H1 (cell line): ENCODE measurements around the gene CASP9. TPM values are rescaled to one million over a fixed set of nuclear protein-coding genes. Genes with fewer than 3 reads are reported as not detected.

Source experiments
- CTCF ChIA-PET: fragments of 300-600 bp; sonication (Branson Sonifier 250); formaldehyde crosslinking; loops from one replicate; lab custom pipeline; 2021; ENCODE audit not compliant: partially characterized antibody; lab: Charles Lee
- POLR2A ChIA-PET: fragments of 300-600 bp; sonication (Branson Sonifier 250); formaldehyde crosslinking; loops from one replicate; lab custom pipeline; 2021; ENCODE audit warnings: inconsistent platforms; ENCODE audit not compliant: partially characterized antibody; lab: Charles Lee
- DNase-seq, 2 experiments: peaks; one replicate each; pipeline versions ENCODE4 v3.0.0 to v3.0.0-alpha.2; 2010 to 2022; ENCODE audit warnings: low spot score in 2 of 2, low read depth in 1 of 2, mixed read lengths in 1 of 2
- FAIRE-seq: peaks from 2 replicates; lab custom pipeline; 2011; peaks lifted over from hg19 to GRCh38; lab: Jason Lieb, UNC
- H2AFZ ChIP-seq: 2 replicates; pipeline ENCODE4 v1.8.1; 2012; ENCODE audit warnings: low read length, inconsistent platforms
- H2AK5ac ChIP-seq: 2 replicates; pipeline ENCODE4 v1.6.1; 2013; ENCODE audit warnings: low read depth, low read length
- H2BK120ac ChIP-seq: replicated peaks from 2 replicates; pipeline ENCODE3; 2013; ENCODE audit warnings: low read depth, low read length, inconsistent platforms
- H2BK12ac ChIP-seq: 2 replicates; pipeline ENCODE4 v1.6.1; 2013; ENCODE audit warnings: low read depth, low read length
- H2BK15ac ChIP-seq: 2 replicates; pipeline ENCODE4 v1.6.1; 2013; ENCODE audit warnings: low read length
- H2BK20ac ChIP-seq: 2 replicates; pipeline ENCODE4 v1.6.1; 2013; ENCODE audit warnings: low read length
- H2BK5ac ChIP-seq: 2 replicates; pipeline ENCODE4 v1.6.1; 2013; ENCODE audit warnings: low read depth, low read length
- H3K14ac ChIP-seq: 2 replicates; pipeline ENCODE4 v1.6.1; 2013; ENCODE audit warnings: inconsistent platforms; ENCODE audit not compliant: insufficient read length
- H3K18ac ChIP-seq: 2 replicates; pipeline ENCODE4 v1.6.1; 2013; ENCODE audit warnings: low read length; ENCODE audit errors: extremely low read depth
- H3K23ac ChIP-seq: 2 replicates; pipeline ENCODE4 v1.6.1; 2013; ENCODE audit warnings: inconsistent platforms; ENCODE audit not compliant: insufficient read length
- H3K23me2 ChIP-seq: 2 replicates; pipeline ENCODE4 v1.6.1; 2013; ENCODE audit warnings: low read depth, low read length
- H3K27ac ChIP-seq: 2 replicates; pipeline ENCODE4 v1.6.1; 2011; ENCODE audit warnings: low read depth, low read length, inconsistent platforms
- H3K27me3 ChIP-seq, 4 experiments: replicated peaks in 1 of 4; 1 replicate in 1 of 4; 2 replicates in 3 of 4; pipeline versions ENCODE4 v1.6.1 to v1.8.1; 2011 to 2013; ENCODE audit warnings: low read length in 3 of 4, mild to moderate bottlenecking in 3 of 4, inconsistent platforms in 2 of 4, mixed read lengths in 2 of 4, moderate library complexity in 1 of 4; ENCODE audit not compliant: control insufficient read depth in 3 of 4, insufficient read depth in 3 of 4; ENCODE audit errors: extremely low read depth in 1 of 4
- H3K36me3 ChIP-seq, 4 experiments: 2 replicates each; pipeline versions ENCODE4 v1.6.1 to v1.8.1; 2011 to 2013; ENCODE audit warnings: mild to moderate bottlenecking in 4 of 4, low read length in 3 of 4, moderate library complexity in 2 of 4, control low read depth in 1 of 4, inconsistent platforms in 1 of 4; ENCODE audit not compliant: insufficient read depth in 4 of 4, control insufficient read depth in 2 of 4
- H3K4ac ChIP-seq: replicated peaks from 2 replicates; pipeline ENCODE3; 2013; ENCODE audit warnings: low read length, low read depth, mixed read lengths, inconsistent platforms; ENCODE audit not compliant: insufficient read length
- H3K4me1 ChIP-seq, 4 experiments: replicated peaks in 1 of 4; 1 replicate in 1 of 4; 2 replicates in 3 of 4; pipeline versions ENCODE4 v1.6.1 to v1.8.1; 2011 to 2013; ENCODE audit warnings: low read length in 3 of 4, inconsistent platforms in 2 of 4, mixed read lengths in 1 of 4; ENCODE audit not compliant: insufficient read depth in 4 of 4, control insufficient read depth in 3 of 4
- H3K4me2 ChIP-seq, 2 experiments: 2 replicates each; pipeline versions ENCODE4 v1.6.1 to v1.8.1; 2011 to 2013; ENCODE audit warnings: low read depth in 2 of 2, low read length in 2 of 2, control low read depth in 1 of 2, inconsistent platforms in 1 of 2, mild to moderate bottlenecking in 1 of 2; ENCODE audit not compliant: insufficient read depth in 1 of 2
- H3K4me3 ChIP-seq, 4 experiments: fragments of 200-600, 300-600 bp in 1 of 4; sonication (generic), shearing (Covaris generic), sonication (Bioruptor Twin) in 1 of 4; 2 replicates each; pipeline versions ENCODE4 v1.5.1 to v1.8.1; 2011 to 2016; ENCODE audit warnings: low read length in 4 of 4, low read depth in 3 of 4, control low read depth in 2 of 4, inconsistent platforms in 2 of 4, mild to moderate bottlenecking in 2 of 4, mixed read lengths in 1 of 4, moderate library complexity in 1 of 4; ENCODE audit not compliant: insufficient read depth in 2 of 4; ENCODE audit errors: extremely low read depth in 1 of 4
- H3K56ac ChIP-seq: replicated peaks from 2 replicates; pipeline ENCODE3; 2013; ENCODE audit warnings: low read depth, mild to moderate bottlenecking, mixed read lengths, low read length, inconsistent platforms; ENCODE audit not compliant: insufficient read length
- H3K79me1 ChIP-seq: 2 replicates; pipeline ENCODE4 v1.6.1; 2013; ENCODE audit warnings: low read depth, low read length, control low read depth
- H3K79me2 ChIP-seq, 2 experiments: 2 replicates each; pipeline versions ENCODE4 v1.6.1 to v1.8.1; 2012 to 2013; ENCODE audit warnings: low read length in 2 of 2, mild to moderate bottlenecking in 2 of 2, inconsistent platforms in 1 of 2; ENCODE audit not compliant: insufficient read depth in 2 of 2, control insufficient read depth in 1 of 2
- H3K9ac ChIP-seq, 4 experiments: replicated peaks in 1 of 4; 1 replicate in 1 of 4; 2 replicates in 3 of 4; pipeline versions ENCODE4 v1.6.1 to v1.8.1; 2011 to 2013; ENCODE audit warnings: low read depth in 3 of 4, low read length in 3 of 4, control low read depth in 2 of 4, mild to moderate bottlenecking in 2 of 4, moderate library complexity in 2 of 4, inconsistent platforms in 1 of 4; ENCODE audit errors: extremely low read depth in 1 of 4
- H3K9me3 ChIP-seq, 2 experiments: 2 replicates each; pipeline versions ENCODE4 v1.6.1 to v1.8.1; 2012 to 2013; ENCODE audit warnings: mild to moderate bottlenecking in 2 of 2, moderate library complexity in 2 of 2, control low read depth in 1 of 2, inconsistent platforms in 1 of 2, low read depth in 1 of 2, low read length in 1 of 2, mixed read lengths in 1 of 2; ENCODE audit not compliant: insufficient read depth in 2 of 2
- H4K20me1 ChIP-seq, 2 experiments: replicated peaks in 1 of 2; 2 replicates each; pipeline versions ENCODE3 to v1.8.1; 2011 to 2013; ENCODE audit warnings: inconsistent platforms in 2 of 2, low read length in 2 of 2, mild to moderate bottlenecking in 1 of 2; ENCODE audit not compliant: insufficient read depth in 2 of 2, control insufficient read depth in 1 of 2
- H4K5ac ChIP-seq: 2 replicates; pipeline ENCODE4 v1.6.1; 2013; ENCODE audit warnings: low read length, low read depth, mixed read lengths, inconsistent platforms; ENCODE audit not compliant: insufficient read length
- H4K8ac ChIP-seq: 2 replicates; pipeline ENCODE4 v1.8.0; 2013; ENCODE audit warnings: mild to moderate bottlenecking, moderate library complexity, low read length, inconsistent platforms; ENCODE audit not compliant: insufficient read depth; ENCODE audit errors: extremely low read depth
- H4K91ac ChIP-seq: replicated peaks from 2 replicates; pipeline ENCODE3; 2013; ENCODE audit warnings: low read length, mixed read lengths, inconsistent platforms; ENCODE audit not compliant: insufficient read length
- BCL11A ChIP-seq, 2 experiments: IDR thresholded peaks; one replicate each; pipeline ENCODE4 v1.6.1; 2011; ENCODE audit warnings: low read depth in 2 of 2, low read length in 2 of 2, mild to moderate bottlenecking in 2 of 2
- CTBP2 ChIP-seq: IDR thresholded peaks from 2 replicates; pipeline ENCODE4 v1.7.0; 2011; ENCODE audit warnings: borderline replicate concordance, mild to moderate bottlenecking, moderate library complexity, mixed read lengths, low read length; ENCODE audit not compliant: insufficient read depth, insufficient read length
- E2F6 ChIP-seq: IDR thresholded peaks from 2 replicates; pipeline ENCODE4 v1.6.1; 2012; ENCODE audit warnings: inconsistent platforms
- FOSL1 ChIP-seq: IDR thresholded peaks from 2 replicates; pipeline ENCODE4 v1.6.1; 2011; ENCODE audit warnings: mild to moderate bottlenecking, low read depth, low read length, moderate library complexity; ENCODE audit not compliant: insufficient read depth
- HDAC2 ChIP-seq, 2 experiments: fragments of 300-600 bp in 1 of 2; sonication (generic) in 1 of 2; IDR thresholded peaks; 2 replicates each; pipeline ENCODE4 v1.6.1; 2011 to 2012; ENCODE audit warnings: low read depth in 2 of 2, low read length in 2 of 2, mild to moderate bottlenecking in 2 of 2, moderate library complexity in 2 of 2, borderline replicate concordance in 1 of 2, inconsistent platforms in 1 of 2
- KDM1A ChIP-seq: fragments of 200-600, 300-600 bp; sonication (generic); IDR thresholded peaks from 2 replicates; pipeline ENCODE4 v1.7.1; 2016; ENCODE audit warnings: mild to moderate bottlenecking, low read length, borderline replicate concordance
- MAX ChIP-seq: IDR thresholded peaks from 2 replicates; pipeline ENCODE4 v1.6.1; 2012; ENCODE audit warnings: inconsistent platforms
- SP1 ChIP-seq: IDR thresholded peaks from 2 replicates; pipeline ENCODE4 v1.6.1; 2011; ENCODE audit warnings: low read depth, low read length
- SP4 ChIP-seq: IDR thresholded peaks from 2 replicates; pipeline ENCODE4 v1.6.1; 2012; ENCODE audit warnings: low read length, inconsistent platforms
- SRF ChIP-seq: IDR thresholded peaks from 2 replicates; pipeline ENCODE4 v1.6.1; 2011; ENCODE audit warnings: mild to moderate bottlenecking, low read depth, low read length, moderate library complexity
- TBP ChIP-seq: IDR thresholded peaks from 2 replicates; pipeline ENCODE4 v1.6.1; 2011; ENCODE audit warnings: low read depth, low read length, improper control_type of control experiment
- WGBS, 2 experiments: shearing (Covaris generic) in 1 of 2; methylation state at CpG; one replicate each; pipeline versions ENCODE4 v1.1.6 to v1.1.7; 2013 to 2015; ENCODE audit warnings: low lambda C conversion rate in 2 of 2, mixed read lengths in 2 of 2, inconsistent platforms in 1 of 2, low coverage in 1 of 2, missing lambda C conversion rate in 1 of 2; ENCODE audit not compliant: insufficient replicate concordance in 2 of 2, insufficient coverage in 1 of 2, insufficient read length in 1 of 2; ENCODE audit errors: extremely low coverage in 1 of 2, missing lambda C conversion rate in 1 of 2; 5-methylcytosine and 5-hydroxymethylcytosine counted together
- polyA plus RNA-seq, 7 experiments: library from polyadenylated mRNA; depleted of rRNA in 3 of 7; stranded (reverse) in 5 of 7; unstranded in 2 of 7; fragments of >200 nt in 5 of 7; fragments of 200-250 nt in 2 of 7; gene quantifications; 1 replicate in 5 of 7; 2 replicates in 1 of 7; 4 replicates in 1 of 7; pipeline versions ENCODE4 v1.2.1 to v1.2.3, GENCODE V29; 2011 to 2013; ENCODE audit warnings: missing spikeins in 2 of 7, mixed read lengths in 2 of 7
- total RNA-seq: library from RNA; stranded (reverse); fragmentation: NEBNext Ultra II Directional; extraction: Animal tissue kit (Norgen Biotek cat#: 25700); gene quantifications from 2 replicates; pipeline ENCODE4 v1.2.1, GENCODE V29; 2021
- TF ChIP-seq, protein P1 (sequence below): IDR thresholded peaks from 2 replicates; pipeline ENCODE4 v1.6.1; 2011; ENCODE audit warnings: low read length, improper control_type of control experiment

CASP9 gene
- total and polyA plus RNA-seq, 2 of the 8 experiments (the other 6 are each of a cell fraction or from before 2014, with no cell fraction given), result 14.8 to 36.3 TPM

- no peaks in the 10 kb centered on the region for H3K27me3 ChIP-seq
- H4K5ac ChIP-seq, result no peak overlapping the region
- no peak overlapping the region for H3K56ac ChIP-seq
- H2BK15ac ChIP-seq, result no peak overlapping the region
- DNase-seq (no peak), FAIRE-seq (no peak)
- no peaks in the 10 kb centered on the region for H3K23me2 ChIP-seq
- no peaks in the 10 kb centered on the region for H3K9me3 ChIP-seq
- no peak overlapping the region for H3K9ac ChIP-seq
- H2BK5ac ChIP-seq, result no peak overlapping the region
- no peak overlapping the region for H2BK20ac ChIP-seq
- no peak overlapping the region for H2BK12ac ChIP-seq
- no peak overlapping the region for H2BK120ac ChIP-seq
- TF ChIP-seq SP1, result 0 out of 2 replicates have a peak, but pooled peaks have one; percentile 29
- no peak for TF ChIP-seq CTBP2
- TF ChIP-seq, protein P1, sequence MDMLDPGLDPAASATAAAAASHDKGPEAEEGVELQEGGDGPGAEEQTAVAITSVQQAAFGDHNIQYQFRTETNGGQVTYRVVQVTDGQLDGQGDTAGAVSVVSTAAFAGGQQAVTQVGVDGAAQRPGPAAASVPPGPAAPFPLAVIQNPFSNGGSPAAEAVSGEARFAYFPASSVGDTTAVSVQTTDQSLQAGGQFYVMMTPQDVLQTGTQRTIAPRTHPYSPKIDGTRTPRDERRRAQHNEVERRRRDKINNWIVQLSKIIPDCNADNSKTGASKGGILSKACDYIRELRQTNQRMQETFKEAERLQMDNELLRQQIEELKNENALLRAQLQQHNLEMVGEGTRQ, result peak; percentile 73
- no peak for TF ChIP-seq SP4
- no peak for TF ChIP-seq E2F6
- TF ChIP-seq SRF, result no peak
- no peak for TF ChIP-seq KDM1A
- TF ChIP-seq BCL11A (IDR thresholded peaks at IDR 0.05; ENCODE audit: low read depth in 2 of 2, low read length in 2 of 2), result no peak
- TF ChIP-seq FOSL1, result no peak
- no peak for TF ChIP-seq HDAC2 (IDR thresholded peaks at IDR 0.05; ENCODE audit: borderline replicate concordance in 1 of 2, low read depth in 2 of 2, low read length in 2 of 2)
- TF ChIP-seq MAX, result peak; percentile 31; the same call in 1 of the 2 replicates
- no peak for TF ChIP-seq TBP
- H3K4me1 ChIP-seq, result no peaks in the 10 kb centered on the region; a peak in 1 of 7 replicates
- H3K14ac ChIP-seq, result no peak overlapping the region
- H4K91ac ChIP-seq, result no peak overlapping the region
- ChIA-PET CTCF (interaction anchor here (1.0 to 1.6 kb wide), 2 partner anchors 41 to 73 kb away, joined by 3 to 5 read pairs; no protein-coding TSS in a partner anchor), POLR2A (no interaction called here)
- H3K4me2 ChIP-seq, result no peak overlapping the region
- no peak overlapping the region for H3K27ac ChIP-seq
- H3K4me3 ChIP-seq, result no peak overlapping the region
- H2AFZ ChIP-seq, result peak overlapping the region; percentile 43; the same call in 1 of the 2 replicates
- H3K79me2 ChIP-seq, result no peaks in the 10 kb centered on the region
- H3K23ac ChIP-seq, result no peak overlapping the region
- H3K79me1 ChIP-seq, result no peaks in the 10 kb centered on the region
- H4K20me1 ChIP-seq, result no peaks in the 10 kb centered on the region
- no peak overlapping the region for H3K4ac ChIP-seq
- H3K36me3 ChIP-seq, result no peaks in the 10 kb centered on the region
- 94% methylated on average over 11 of the region's 11 CpGs; no CpG with 5 or more reads in 1 of the 2 experiments for WGBS, 2 experiments
- H4K8ac ChIP-seq, result no peak overlapping the region
- H3K18ac ChIP-seq, result no peak overlapping the region
- H2AK5ac ChIP-seq, result no peak overlapping the region
Observed at GRCh38 chr1:15472587-15472986, 51.4 kb downstream of the CASP9 start.
